GM18519 (cell line): ENCODE data around the gene JAK2.
"Not testable (repeated sequence)": the region's sequence is repeated elsewhere in the genome, so short reads cannot be mapped to it uniquely, and the experiment has no call there.

Experiments used
- ATAC-seq: cut with Tn5 transposase; IDR thresholded peaks from one replicate; pipeline ENCODE4 v1.9.1; 2021; ENCODE audit warnings: mild to moderate bottlenecking, moderate library complexity; ENCODE audit not compliant: unreplicated experiment, low FRiP score

JAK2 gene

DNA sequence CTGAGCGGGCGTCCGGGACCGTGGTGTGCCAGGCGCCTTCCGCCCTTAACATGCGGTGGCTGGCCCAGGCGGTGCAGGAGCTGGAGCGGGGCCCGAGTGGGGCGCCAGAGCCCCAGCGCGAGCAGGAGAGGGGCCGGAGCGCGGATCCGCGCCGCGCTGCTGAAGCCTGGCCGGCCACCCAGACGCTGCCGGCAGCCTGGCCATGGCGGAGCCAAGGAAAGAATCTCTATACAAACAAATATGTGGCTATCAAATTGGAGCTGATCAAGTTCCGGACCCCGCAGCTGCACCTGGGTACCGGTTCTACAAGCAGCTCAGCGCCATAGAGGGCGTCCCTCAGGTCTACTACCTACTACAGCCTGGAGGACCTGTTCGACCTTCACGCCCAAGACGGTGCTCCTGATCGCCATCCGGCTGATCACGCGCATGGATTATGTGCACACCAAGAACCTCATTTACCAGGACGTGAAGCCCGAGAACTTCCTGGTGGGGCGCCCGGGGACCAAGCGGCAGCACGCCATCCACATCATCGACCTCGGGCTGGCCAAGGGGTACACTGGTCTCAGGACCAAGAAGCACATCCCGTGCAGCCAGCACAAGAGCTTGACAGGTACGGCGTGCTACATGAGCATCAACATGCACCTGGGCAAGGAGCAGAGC is 55.8 kb downstream of the JAK2 start:
- no peak for ATAC-seq

DNA sequence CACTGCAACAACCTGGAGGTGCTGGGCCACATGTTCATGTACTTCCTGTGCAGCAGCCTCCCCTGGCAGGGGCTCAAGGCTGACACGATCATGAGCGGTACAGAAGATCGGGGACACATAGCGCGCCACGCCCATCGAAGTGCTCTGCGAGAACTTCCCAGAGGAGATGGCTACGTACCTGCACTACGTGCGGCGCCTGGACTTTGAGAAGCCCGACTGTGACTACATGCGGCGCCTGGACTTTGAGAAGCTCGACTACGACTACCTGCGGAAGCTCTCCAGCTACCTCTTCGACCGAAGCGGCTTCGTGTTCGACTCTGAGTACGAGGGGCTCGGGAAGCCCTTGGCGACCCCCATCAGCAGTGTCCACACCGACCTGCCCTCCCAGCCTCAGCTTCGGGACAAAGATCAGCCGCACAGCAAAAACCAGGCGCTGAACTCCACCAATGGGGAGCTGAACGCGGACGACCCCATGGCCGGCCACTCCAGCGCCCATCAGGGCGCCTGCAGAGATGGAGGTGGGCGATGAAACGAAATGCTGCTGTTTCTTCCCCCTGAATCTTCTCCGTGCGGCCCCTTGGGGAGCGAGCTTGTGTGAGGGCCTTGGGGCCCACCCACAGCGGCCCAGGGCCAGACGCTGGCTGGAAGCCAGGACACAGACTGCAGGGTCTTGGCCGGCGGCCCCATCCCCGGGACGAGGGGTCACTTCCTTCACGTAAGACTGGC is 56.5 kb downstream of the JAK2 start:
- ATAC-seq = no peak

DNA sequence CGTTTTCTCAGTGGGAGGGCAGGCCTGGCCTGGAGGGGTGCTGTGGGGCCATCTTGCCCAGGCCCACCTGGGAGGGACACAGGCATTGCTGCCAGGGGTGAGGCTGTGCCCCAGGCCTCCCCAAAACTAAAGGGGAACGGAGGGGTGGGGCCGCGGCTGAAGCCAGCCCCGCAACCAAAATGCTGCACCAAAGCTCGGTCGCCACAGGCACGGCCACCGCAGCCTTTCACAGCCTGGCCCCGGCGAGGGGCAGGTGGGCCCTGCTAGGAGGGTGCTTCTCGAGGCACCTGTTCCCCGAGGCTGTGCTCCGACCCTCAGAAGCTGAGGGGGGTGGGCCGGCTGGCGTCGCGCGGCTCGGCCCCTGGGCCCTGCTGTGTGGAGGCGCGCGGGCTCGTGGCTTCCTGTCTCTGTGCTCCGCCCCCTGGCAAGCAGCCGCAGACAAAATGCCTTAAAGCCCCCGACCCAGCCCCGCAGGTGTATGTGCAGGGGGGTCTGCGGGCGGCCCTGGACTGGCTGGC is 57.6 kb downstream of the JAK2 start:
- no peak for ATAC-seq

DNA sequence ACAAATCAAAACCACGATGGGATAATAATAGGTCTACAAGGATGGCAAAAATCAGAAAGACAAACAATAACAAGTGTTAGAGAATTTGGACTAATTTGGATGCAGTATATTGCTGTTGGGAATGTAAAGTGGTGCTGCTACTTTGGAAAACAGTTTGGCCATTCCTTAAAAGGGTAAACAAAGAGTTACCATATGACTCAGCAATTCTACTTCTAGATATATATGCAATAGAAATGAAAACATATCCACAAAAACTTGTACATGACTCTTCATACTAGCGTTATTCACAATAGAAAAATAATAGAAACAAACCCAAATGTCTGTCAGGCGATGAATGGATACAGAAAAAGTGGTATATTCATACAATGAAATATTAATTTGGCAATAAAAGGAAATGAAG is 58.3 kb downstream of the JAK2 start:
- ATAC-seq = no peak

DNA sequence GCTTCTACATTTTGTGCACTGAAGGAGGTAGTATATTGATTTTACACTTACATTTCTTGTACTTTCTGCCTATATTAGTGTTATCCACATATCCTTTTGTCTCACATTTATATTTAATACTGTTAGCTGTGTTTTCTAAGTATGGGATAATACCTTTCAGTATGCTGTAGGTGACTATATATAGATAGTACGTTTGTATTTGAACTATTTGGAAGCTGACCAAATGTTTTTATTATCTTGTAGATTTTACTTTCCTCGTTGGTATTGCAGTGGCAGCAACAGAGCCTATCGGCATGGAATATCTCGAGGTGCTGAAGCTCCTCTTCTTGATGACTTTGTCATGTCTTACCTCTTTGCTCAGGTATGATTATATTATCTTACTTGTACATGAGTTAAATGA is 59.1 kb downstream of the JAK2 start:
- no peak for ATAC-seq

DNA sequence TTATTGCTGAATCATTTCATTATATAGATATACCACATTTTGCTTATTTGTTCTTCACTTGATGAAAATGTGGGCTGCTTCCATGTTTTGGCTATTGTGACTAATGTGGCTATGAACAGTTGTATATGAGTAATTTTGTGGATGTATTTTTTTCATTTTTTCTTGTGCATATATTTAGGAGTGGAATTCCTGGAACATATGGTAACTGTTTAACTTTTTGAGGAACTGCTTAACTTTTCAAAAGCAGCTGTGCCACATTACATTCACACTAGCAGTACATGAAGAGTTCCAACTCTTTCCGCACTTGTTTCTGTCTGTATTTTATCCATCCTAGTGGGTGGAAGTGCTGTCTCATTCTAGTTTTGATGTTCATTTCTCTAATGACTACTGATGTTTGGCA is 67.8 kb downstream of the JAK2 start:
- ATAC-seq = no peak

DNA sequence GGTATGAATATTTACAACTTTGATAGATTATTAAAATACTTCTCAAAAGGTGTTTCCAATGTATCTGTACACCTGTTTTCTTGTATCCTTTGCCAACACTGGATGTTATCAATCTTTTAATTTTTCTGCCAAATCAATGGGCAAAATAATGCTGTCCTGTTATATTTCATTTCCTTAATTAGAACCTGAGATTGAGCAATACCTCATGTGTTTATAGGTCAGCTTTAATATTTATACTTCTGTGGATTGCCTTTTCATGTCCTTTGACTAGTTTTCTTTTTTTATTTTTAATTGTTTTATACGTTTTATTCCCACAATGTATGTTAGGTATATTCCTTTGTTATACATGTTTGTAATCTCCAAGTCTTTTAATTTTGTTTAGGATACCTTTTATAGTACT is 77.6 kb downstream of the JAK2 start:
- ATAC-seq = no peak

DNA sequence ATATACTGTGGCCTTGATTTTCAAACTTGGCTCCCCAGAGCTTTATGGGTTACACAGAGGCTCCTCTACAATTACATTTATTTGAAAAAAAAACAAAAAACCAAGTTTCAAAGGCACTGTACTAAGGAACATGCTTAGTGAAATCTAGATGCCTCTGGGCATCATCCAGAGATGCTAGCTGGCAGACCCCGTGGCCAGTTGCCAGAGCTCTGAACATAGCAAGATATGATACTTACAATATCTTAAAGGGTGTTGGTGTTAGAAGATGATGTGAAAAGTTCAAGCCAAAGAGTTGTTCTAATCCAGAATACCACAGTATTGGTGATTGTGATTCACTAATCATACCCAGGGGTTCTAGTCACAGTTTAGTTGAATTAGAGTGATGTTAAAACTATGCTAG is 87.8 kb downstream of the JAK2 start:
- ATAC-seq = no peak

DNA sequence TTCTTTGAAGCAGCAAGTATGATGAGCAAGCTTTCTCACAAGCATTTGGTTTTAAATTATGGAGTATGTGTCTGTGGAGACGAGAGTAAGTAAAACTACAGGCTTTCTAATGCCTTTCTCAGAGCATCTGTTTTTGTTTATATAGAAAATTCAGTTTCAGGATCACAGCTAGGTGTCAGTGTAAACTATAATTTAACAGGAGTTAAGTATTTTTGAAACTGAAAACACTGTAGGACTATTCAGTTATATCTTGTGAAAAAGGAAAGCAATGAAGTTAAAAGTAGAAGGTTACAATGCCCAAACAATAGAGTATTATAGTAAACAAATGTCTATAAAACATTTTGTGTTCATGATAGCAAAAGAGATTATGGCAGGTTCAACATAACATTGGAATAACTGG is 88.6 kb downstream of the JAK2 start:
- no peak for ATAC-seq

DNA sequence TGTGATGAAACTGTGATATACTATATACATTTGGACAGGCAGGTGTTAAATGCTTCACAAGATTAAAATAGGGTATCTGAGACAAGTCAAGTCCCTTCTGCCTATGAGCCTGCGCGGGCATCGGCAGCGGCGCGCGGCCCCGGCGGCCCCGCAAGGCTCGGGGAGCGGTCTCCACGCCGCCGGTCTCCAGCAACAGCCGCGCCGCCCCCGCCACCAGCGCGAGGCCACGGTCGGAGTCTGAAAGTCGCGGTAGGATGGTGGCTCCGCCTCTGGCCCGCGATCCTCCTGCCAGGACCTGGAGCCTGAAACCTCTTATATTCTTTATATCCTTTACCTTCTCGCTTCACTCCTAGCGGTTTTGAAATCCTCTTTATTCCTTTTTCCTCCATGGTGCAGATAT is 100.9 kb downstream of the JAK2 start:
- ATAC-seq = no peak

DNA sequence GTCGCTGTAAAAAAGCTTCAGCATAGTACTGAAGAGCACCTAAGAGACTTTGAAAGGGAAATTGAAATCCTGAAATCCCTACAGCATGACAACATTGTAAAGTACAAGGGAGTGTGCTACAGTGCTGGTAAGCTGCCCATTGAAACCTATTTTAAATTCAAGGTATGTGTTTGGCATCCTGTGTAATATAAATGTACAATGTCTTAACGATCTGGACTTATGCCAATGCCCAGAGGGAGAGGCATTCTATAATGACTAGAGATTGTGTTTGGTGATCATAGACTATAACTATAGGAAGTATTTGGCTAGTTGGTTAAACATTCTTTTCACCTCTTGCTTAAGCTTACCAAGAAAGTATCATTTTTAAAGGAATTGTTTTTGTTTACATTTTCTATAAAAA is 104.7 kb downstream of the JAK2 start:
- ATAC-seq = no peak

DNA sequence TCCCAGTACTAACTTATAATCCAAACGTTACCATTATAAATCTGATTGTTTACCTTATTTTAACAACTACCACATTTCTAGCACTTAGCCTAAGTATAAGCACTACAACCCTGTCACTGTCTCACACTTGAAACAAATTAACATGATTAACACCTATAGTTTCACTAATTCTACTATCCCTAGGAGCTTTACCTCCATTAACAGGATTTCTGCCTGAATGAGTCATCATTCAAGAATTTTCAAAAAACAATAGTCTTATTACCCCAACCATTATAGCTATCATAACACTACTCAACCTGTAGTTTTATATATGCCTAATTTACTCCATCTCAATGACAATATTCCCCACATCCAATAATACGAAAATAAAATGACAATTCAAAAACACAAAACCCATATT is 110.7 kb downstream of the JAK2 start:
- ATAC-seq = no peak

DNA sequence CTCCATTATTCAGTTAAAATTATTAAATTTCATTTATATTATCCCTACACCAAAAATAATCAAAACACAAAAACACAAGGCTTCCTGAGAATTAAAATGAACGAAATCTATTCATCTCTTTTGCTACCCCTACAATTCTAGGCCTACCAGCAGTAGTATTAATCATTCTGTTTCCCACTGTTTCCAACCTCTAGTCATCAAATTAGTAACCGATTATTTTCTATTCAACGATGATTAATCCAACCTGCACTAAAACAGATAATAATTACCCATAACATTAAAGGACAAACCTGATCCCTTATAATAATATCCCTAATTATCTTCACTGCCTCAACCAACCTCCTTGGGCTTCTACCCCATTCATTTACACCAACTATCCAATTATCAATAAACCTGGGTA is 114.4 kb downstream of the JAK2 start:
- ATAC-seq = no peak

DNA sequence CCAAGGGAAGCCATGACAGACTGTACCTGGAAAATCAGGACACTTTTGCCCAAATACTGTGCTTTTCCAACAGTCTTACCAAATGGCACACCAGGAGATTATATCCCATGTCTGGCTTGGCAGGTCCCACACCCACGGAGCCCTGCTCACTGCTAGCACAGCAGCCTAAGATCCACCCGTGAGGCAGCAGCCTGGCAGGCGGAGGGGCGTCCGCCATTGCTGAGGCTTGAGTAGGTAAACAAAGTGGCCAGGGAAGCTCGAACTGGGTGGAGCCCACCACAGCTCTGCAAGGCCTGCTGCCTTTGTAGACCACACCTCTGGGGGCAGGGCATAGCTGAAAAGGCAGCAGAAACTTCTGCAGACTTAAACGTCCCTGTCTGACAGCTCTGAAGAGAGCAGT is 116.1 kb downstream of the JAK2 start:
- not testable (repeated sequence) for ATAC-seq

DNA sequence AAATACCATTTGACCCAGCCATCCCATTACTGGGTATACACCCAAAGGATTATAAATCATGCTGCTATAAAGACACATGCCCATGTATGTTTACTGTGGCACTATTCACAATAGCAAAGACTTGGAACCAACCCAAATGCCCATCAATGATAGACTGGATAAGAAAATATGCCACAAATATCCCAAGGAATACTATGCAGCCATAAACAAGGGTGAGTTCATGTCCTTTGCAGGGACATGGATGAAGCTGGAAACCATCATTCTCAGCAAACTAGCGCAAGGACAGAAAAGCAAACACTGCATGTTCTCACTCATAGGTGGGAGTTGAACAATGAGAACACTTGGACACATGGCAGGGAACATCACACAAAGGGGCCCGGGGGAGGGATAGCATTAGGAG is 121.4 kb downstream of the JAK2 start:
- not testable (repeated sequence) for ATAC-seq

DNA sequence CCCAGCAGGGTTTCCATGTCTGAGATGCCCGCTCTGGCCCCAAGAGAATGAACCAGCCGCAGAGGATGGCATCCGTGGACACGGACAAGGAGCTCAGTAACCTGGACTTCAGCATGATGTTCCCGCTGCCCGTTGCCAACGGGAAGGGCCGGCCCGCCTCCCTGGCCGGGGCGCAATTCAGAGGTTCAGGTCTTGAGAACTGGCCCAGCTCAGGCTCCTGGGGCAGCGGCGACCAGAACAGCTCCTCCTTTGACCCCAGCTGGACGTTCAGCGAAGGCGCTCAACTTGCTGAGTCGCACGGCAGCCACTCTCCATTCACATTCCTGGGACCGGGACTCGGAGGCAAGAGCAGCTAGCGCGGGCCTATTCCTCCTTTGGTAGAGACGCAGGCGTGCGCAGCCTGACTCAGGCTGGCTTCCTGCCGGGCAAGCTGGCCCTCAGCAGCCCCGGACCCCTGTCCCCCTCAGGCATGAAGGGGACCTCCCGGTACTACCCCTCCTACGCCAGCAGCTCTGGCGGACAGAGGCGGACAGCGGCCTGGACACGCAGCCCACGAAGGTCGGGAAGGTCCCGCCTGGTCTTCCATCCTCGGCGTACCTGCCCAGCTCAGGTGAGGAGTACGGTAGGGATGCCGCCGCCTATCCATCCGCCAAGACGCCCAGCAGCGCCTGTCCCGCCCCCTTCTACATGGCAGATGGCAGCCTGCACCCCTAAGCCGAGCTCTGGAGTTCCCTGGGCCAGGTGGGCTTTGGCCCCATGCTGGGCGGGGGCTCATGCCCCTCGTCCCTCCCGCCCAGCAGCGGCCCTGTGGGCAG is 126.0 kb downstream of the JAK2 start:
- no peak for ATAC-seq

DNA sequence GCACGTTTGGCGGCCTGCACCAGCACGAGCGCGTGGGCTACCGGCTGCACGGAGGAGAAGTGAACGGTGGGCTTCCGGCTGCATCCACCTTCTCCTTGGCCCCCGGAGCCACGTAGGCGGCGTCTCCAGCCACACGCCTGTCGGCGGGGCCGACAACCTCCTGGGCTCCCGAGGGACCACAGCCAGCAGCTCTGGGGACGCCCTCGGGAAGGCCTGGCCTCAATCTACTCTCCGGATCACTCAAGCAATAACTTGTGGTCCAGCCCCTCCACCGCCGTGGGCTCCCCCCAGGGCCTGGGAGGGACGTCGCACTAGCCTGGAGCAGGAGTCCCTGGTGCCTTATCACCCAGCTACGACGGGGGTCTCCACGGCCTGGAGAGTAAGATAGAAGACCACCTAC is 126.6 kb downstream of the JAK2 start:
- no peak for ATAC-seq

DNA sequence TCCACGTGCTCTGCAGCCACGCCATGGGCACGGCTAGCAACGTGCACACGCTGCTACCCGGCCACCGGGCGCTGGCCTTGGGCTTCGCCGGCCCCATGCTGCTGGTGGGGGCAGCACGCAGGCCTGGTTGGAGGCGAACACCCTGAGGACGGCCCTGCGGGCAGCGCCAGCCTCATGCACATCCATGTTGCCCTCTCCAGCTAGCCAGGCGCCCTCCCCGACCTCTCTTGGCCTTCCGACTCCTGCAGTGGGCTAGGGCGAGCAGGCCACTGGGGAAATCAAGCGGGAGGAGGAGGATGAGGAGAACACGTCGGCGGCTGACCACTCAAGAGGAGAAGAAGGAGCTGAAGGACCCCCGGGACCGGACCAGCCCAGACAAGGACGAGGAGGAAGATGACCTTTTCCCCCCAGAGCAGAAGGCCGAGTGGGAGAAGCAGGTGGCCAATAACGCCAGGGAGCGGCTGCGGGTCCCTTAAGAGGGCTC is 127.1 kb downstream of the JAK2 start:
- no peak for ATAC-seq

DNA sequence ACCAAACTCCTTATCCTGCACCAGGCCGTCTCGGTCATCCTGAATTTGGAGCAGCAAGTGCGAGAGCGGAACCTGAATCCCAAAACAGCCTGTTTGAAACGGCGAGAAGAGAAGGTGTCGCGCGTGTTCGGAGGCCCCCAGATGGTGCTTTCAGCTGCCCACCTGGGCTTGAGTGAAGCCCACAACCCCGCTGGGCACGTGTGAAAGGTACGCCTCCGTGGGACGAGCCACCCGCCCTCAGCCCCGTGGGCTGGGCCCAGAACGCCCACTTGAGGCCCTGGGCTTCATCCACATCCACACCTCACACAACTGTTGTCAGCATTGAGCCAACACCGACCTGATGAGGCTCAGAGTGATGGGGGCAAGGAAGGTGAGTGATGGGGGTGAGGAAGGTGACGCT is 127.6 kb downstream of the JAK2 start:
- no peak for ATAC-seq

DNA sequence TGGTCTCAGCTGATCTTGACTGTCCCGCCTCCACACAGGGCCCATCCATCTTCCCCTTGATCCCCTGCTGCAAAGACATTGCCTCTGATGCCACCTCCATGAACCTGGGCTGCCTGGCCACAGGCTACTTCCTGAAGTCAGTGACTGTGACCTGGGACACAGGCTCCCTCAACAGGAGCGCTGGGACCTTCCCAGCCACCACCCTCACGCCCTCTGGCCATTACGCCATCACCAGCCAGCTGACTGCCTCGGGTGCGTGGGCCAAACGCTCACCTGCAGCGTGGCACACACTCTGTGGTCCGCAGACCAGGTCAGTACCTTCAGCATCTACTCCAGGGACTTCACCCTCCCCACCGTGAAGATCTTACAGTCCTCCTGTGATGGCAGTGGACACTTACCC is 128.5 kb downstream of the JAK2 start:
- no peak for ATAC-seq

DNA sequence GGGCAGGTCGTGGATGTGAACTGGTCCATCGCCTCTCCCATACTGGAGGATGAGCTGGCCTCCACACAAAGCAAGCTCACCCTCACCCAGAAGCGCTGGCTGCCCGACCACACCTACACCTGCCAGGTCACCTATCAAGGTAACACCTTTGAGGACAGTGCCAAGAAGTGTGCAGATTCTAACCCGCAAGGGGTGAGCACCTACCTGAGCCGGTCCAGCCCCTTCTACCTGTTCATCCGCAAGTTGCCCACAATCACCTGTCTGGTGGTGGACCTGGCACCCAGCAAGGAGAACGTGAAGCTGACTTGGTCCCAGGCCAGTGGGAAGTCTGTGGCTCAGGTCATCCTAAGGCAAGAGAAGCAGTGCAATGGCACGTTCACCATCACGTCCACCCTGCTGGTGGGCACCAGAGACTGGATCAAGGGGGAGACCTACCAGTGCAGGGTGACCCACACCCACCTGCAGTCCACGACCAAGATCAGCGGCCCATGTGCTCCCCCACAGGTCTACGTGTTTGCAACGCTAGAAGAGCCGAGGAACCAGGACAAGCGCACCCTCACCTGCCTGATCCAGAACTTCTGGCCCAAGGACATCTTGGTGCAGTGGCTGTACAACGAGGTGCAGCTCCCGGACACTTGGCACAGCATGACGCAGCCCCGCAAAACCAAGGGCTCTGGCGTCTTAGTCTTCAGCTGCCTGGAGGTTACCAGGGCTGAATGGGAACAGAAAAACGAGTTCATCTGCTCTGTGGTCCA is 129.1 kb downstream of the JAK2 start:
- ATAC-seq = no peak
